GM23338 (cell line): Measurements from ENCODE around the gene PHACTR1.

Source experiments
- CTCF ChIP-seq, 2 experiments: fragments of 200-600 bp in 1 of 2; sonication (generic) in 1 of 2; conservative IDR thresholded peaks; 2 replicates each; pipeline versions ENCODE4 v1.5.1 to v1.6.1; 2016 to 2017; ENCODE audit warnings: antibody characterized with exemption in 2 of 2, low read depth in 2 of 2, mild to moderate bottlenecking in 2 of 2, moderate library complexity in 1 of 2
- REST ChIP-seq: IDR thresholded peaks from one replicate; pipeline ENCODE4 v1.6.1; 2018; ENCODE audit warnings: antibody characterized with exemption; ENCODE audit not compliant: unreplicated experiment

GRCh38 chr6:12992770-12993169, 276.2 kb downstream of the PHACTR1 start:
- TF ChIP-seq REST (no peak), CTCF (conservative IDR thresholded peaks at IDR 0.05; ENCODE audit: low read depth in 2 of 2) (no peak)
